Left lung (tissue), 10 donors: ENCODE results near the gene RAB6B. TPM values are rescaled to one million over a fixed set of nuclear protein-coding genes. Genes with fewer than 3 reads are reported as not detected.

Experiments
- ATAC-seq: fragments of 200-7000 bp; cut with Tn5 transposase; one replicate; pipeline ENCODE4 v1.9.1; 2020; ENCODE audit warnings: moderate library complexity
- DNase-seq, 4 donors: peaks; one replicate each; pipeline ENCODE4 v3.0.0-alpha.2; 2013 to 2020
- H3K27ac ChIP-seq, 2 donors: fragments of 200-600 bp; sonication (generic) in 1 of 2; one replicate each; pipeline versions ENCODE4 v1.5.0 to v1.8.0; 2020 to 2021
- H3K27me3 ChIP-seq, 2 donors: fragments of 200-600 bp; sonication (generic) in 1 of 2; one replicate each; pipeline versions ENCODE4 v1.5.0 to v1.8.0; 2020 to 2021
- H3K36me3 ChIP-seq, 2 donors: fragments of 200-600 bp; sonication (generic) in 1 of 2; one replicate each; pipeline versions ENCODE4 v1.5.0 to v1.8.0; 2020 to 2021
- H3K4me1 ChIP-seq, 2 donors: fragments of 200-600 bp; one replicate each; pipeline ENCODE4 v1.8.0; 2021
- H3K4me3 ChIP-seq, 2 donors: fragments of 200-600 bp; sonication (generic) in 1 of 2; one replicate each; pipeline versions ENCODE4 v1.5.0 to v1.8.0; 2020 to 2021; ENCODE audit warnings: mild to moderate bottlenecking in 1 of 2
- H3K9me3 ChIP-seq, 2 donors: fragments of 200-600 bp; sonication (generic) in 1 of 2; one replicate each; pipeline versions ENCODE4 v1.5.0 to v1.8.0; 2020 to 2021
- intact Hi-C, 2 donors: fragments of 100-400 bp; cut with DNase I; formaldehyde crosslinking; loops; one replicate each; pipeline versions ENCODE4 v1.11.2 to v1.14.2; 2022
- polyA plus RNA-seq, 6 donors: library from polyadenylated mRNA; unstranded; fragments of 120-200 nt; gene quantifications; one replicate each; pipeline ENCODE4 v1.2.1, GENCODE V29; 2013; ENCODE audit not compliant: insufficient read length in 6 of 6
- total RNA-seq, 2 donors: library from RNA; stranded (reverse); fragmentation: NEBNext Ultra II Directional; extraction: Animal tissue kit (Norgen Biotek cat#: 25700); gene quantifications; one replicate each; pipeline ENCODE4 v1.2.1, GENCODE V29; 2021
- TF ChIP-seq, protein P1 (sequence below), 2 donors: fragments of 200-600 bp; sonication (generic) in 1 of 2; IDR thresholded peaks; one replicate each; pipeline versions ENCODE4 v1.5.0 to v1.8.0; 2021; ENCODE audit warnings: antibody characterized with exemption in 2 of 2
- donor health status: DM: no; HTN: yes; CAD: no.
- donor health status: DM: no; HTN: no; CAD: no.

The RAB6B gene
- total and polyA plus RNA-seq, 8 donors, result 3.7 to 11.4 (median 6.1) TPM

- no peaks in the 10 kb centered on the region for H3K36me3 ChIP-seq
- no peak overlapping the region for H3K4me3 ChIP-seq
- no peak overlapping the region for H3K27ac ChIP-seq
- H3K9me3 ChIP-seq, result no peaks in the 10 kb centered on the region
- H3K4me1 ChIP-seq, result no peaks in the 10 kb centered on the region
- H3K27me3 ChIP-seq, result no peaks in the 10 kb centered on the region
- DNase-seq (no peak), ATAC-seq (no peak)
- intact Hi-C loops, result no loop called here
- TF ChIP-seq, protein P1, sequence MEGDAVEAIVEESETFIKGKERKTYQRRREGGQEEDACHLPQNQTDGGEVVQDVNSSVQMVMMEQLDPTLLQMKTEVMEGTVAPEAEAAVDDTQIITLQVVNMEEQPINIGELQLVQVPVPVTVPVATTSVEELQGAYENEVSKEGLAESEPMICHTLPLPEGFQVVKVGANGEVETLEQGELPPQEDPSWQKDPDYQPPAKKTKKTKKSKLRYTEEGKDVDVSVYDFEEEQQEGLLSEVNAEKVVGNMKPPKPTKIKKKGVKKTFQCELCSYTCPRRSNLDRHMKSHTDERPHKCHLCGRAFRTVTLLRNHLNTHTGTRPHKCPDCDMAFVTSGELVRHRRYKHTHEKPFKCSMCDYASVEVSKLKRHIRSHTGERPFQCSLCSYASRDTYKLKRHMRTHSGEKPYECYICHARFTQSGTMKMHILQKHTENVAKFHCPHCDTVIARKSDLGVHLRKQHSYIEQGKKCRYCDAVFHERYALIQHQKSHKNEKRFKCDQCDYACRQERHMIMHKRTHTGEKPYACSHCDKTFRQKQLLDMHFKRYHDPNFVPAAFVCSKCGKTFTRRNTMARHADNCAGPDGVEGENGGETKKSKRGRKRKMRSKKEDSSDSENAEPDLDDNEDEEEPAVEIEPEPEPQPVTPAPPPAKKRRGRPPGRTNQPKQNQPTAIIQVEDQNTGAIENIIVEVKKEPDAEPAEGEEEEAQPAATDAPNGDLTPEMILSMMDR (IDR thresholded peaks at IDR 0.05), result no peak
Measured at GRCh38 chr3:133856316-133856715, 39.4 kb downstream of the RAB6B start.

DNA sequence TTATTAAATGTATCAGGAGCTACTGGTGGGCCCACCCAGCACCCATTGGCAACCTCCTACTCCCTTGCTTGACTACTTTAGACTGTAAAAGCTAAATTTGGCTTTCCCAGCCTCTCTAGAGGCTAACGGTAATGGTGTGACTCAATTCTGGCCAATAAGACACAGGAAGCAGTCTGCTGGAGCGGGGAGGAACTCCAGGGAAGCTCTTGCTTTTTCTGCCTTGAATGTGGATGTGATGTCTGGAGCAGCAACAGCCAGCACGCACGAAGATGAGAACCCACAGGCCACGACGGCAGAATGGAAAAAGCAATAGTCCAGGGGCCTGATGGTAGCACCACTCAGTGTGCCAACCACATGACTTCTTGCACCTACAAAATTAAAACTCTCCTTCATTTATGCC is 39.9 kb downstream of the RAB6B start:
- TF ChIP-seq, protein P1 (IDR thresholded peaks at IDR 0.05), result no peak
- Histone ChIP-seq H3K27ac (no peak overlapping the region), H3K4me3 (no peak overlapping the region), H3K27me3 (no peaks in the 10 kb centered on the region), H3K4me1 (no peaks in the 10 kb centered on the region), H3K36me3 (no peaks in the 10 kb centered on the region), H3K9me3 (no peaks in the 10 kb centered on the region)
- DNase-seq (no peak), ATAC-seq (no peak)
- intact Hi-C loops, result no loop called here

DNA sequence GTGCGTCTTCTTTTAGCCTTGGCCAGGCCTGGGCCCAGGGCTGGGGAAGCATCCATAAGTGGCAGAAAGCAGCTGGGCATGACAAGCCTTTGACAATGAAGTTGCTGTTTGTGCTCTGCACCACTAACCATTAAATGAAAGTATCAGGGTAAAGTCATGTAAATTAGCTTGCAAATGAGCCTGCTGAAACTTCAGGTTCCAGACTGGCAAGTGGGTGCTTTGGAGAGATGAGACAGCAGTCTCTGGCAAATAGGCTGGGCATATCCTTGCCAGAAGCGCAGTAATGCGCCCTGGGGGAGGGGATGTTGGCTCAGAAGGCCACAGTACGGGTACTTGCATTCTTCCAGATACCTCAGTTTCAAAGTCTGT is 40.7 kb downstream of the RAB6B start:
- Histone ChIP-seq H3K36me3 (no peaks in the 10 kb centered on the region), H3K9me3 (no peaks in the 10 kb centered on the region), H3K4me1 (no peaks in the 10 kb centered on the region), H3K4me3 (no peak overlapping the region), H3K27ac (no peak overlapping the region), H3K27me3 (no peaks in the 10 kb centered on the region)
- ATAC-seq (no peak), DNase-seq (no peak)
- intact Hi-C loops, result no loop called here
- TF ChIP-seq, protein P1 (IDR thresholded peaks at IDR 0.05), result no peak

- no peak overlapping the region for H3K27ac ChIP-seq
- ATAC-seq (no peak), DNase-seq (no peak)
- no peaks in the 10 kb centered on the region for H3K4me1 ChIP-seq
- TF ChIP-seq, protein P1 (IDR thresholded peaks at IDR 0.05), result no peak
- intact Hi-C loops, result no loop called here
- H3K27me3 ChIP-seq, result no peaks in the 10 kb centered on the region
- no peak overlapping the region for H3K4me3 ChIP-seq
- no peaks in the 10 kb centered on the region for H3K36me3 ChIP-seq
- H3K9me3 ChIP-seq, result no peaks in the 10 kb centered on the region
Measured at GRCh38 chr3:133854264-133855001, 41.2 kb downstream of the RAB6B start.

DNA sequence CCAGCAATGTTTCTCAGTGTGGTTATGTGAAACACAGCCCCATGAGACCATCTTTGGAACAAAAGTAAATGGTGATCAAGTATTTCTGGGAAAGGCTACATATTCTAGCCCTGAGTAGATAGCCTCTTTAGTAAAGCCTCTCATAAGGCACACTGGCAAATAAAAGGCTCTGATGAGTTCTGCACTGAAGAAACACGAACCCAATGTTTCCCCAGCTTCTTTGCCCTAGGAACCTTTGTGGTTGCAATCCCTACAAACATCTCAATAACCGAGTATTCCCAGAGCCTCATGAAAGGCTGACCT is 41.8 kb downstream of the RAB6B start:
- DNase-seq, result no peak
- no peak overlapping the region for H3K27ac ChIP-seq
- no peaks in the 10 kb centered on the region for H3K27me3 ChIP-seq
- ATAC-seq, result no peak
- intact Hi-C loops, result no loop called here
- no peaks in the 10 kb centered on the region for H3K9me3 ChIP-seq
- no peaks in the 10 kb centered on the region for H3K4me1 ChIP-seq
- no peak overlapping the region for H3K4me3 ChIP-seq
- no peaks in the 10 kb centered on the region for H3K36me3 ChIP-seq
- TF ChIP-seq, protein P1 (IDR thresholded peaks at IDR 0.05), result no peak
